Uterus (tissue), 4 donors: ENCODE measurements around the gene CRLF1. TPM values are rescaled to one million over a fixed set of nuclear protein-coding genes. Genes with fewer than 3 reads are reported as not detected.
A peak's percentile ranks its signal among the peaks of the same experiment; 100 is the strongest.

Experiments used
- DNase-seq, 2 donors: peaks; one replicate each; pipeline ENCODE4 v3.0.0-alpha.2; 2019 to 2020
- H3K27ac ChIP-seq, 2 donors: fragments of 200-600 bp; sonication (generic); 1 replicate in 1 of 2; 2 replicates in 1 of 2; pipeline ENCODE4 v1.5.1; 2016 to 2018
- H3K27me3 ChIP-seq, 2 donors: fragments of 200-600 bp; sonication (generic); one replicate each; pipeline ENCODE4 v1.5.1; 2018 to 2019; ENCODE audit warnings: control low read depth in 1 of 2
- H3K36me3 ChIP-seq, 2 donors: fragments of 200-600 bp; sonication (generic); one replicate each; pipeline ENCODE4 v1.5.1; 2019; ENCODE audit warnings: control low read depth in 1 of 2
- H3K4me1 ChIP-seq, 2 donors: fragments of 200-600 bp; sonication (generic); one replicate each; pipeline ENCODE4 v1.5.1; 2018 to 2019; ENCODE audit warnings: control low read depth in 1 of 2
- H3K4me3 ChIP-seq, 2 donors: fragments of 200-600 bp; sonication (generic); 1 replicate in 1 of 2; 2 replicates in 1 of 2; pipeline ENCODE4 v1.5.1; 2018 to 2019; ENCODE audit warnings: mild to moderate bottlenecking in 1 of 2
- H3K9me3 ChIP-seq, 2 donors: fragments of 200-600 bp; sonication (generic); one replicate each; pipeline ENCODE4 v1.5.1; 2019; ENCODE audit warnings: control low read depth in 1 of 2
- CTCF ChIP-seq, 4 experiments: fragments of 200-600 bp in 2 of 4; fragments of 450-650 bp in 2 of 4; sonication (generic) in 2 of 4; IDR thresholded peaks; one replicate each; pipeline ENCODE4 v1.5.1; 2016 to 2019; ENCODE audit warnings: antibody characterized with exemption in 4 of 4, mild to moderate bottlenecking in 2 of 4, moderate library complexity in 1 of 4
- POLR2A ChIP-seq, 2 donors: fragments of 450-650 bp; IDR thresholded peaks; one replicate each; pipeline ENCODE4 v1.6.1; 2016; ENCODE audit warnings: antibody characterized with exemption in 2 of 2, mild to moderate bottlenecking in 1 of 2, moderate library complexity in 1 of 2
- intact Hi-C: fragments of 100-400 bp; cut with DNase I; formaldehyde crosslinking; loops from one replicate; pipeline ENCODE4 v1.15.1; 2023; ENCODE audit warnings: low total_unique reads
- total RNA-seq, 4 donors: library from RNA; depleted of rRNA in 3 of 4; stranded (reverse); fragments of >200 nt in 3 of 4; gene quantifications; one replicate each; pipeline versions ENCODE4 v1.1.0 to v1.2.4, GENCODE V29; 2014 to 2023
- donor health status: DM: yes; HTN: yes; CAD: no.

The CRLF1 gene
- under 1 TPM in 3 of 4 donors, not detected in 1; 0.26 to 0.69 (median 0.67) TPM for total RNA-seq

- peaks cover 0 to 21% of the 10 kb centered on the region in 2 donors for H3K4me1 ChIP-seq
- TF ChIP-seq CTCF (IDR thresholded peaks at IDR 0.05) (no peak), POLR2A (IDR thresholded peaks at IDR 0.05) (no peak)
- H3K27ac ChIP-seq, result no peak within 1 kb of the TSS
- no peaks in the 10 kb centered on the region for H3K36me3 ChIP-seq
- no peaks in the 10 kb centered on the region for H3K9me3 ChIP-seq
- peaks cover 42 to 47% of the 10 kb centered on the region in 2 donors for H3K27me3 ChIP-seq
- intact Hi-C loops, result no loop called here
- H3K4me3 ChIP-seq, result no peak within 1 kb of the TSS
- DNase-seq, result no peak
These were observed at the start of gene CRLF1 for GRCh38 chr19:18606281-18607225. TSS of gene CRLF1 (minus strand) at chr19:18606799. CDS start at chr19:18606656, 143 bp downstream.

- H3K27ac ChIP-seq, result no peak overlapping the region
These were observed 48.7 kb upstream of the CRLF1 start for GRCh38 chr19:18655173-18655844.

GRCh38 chr19:18654469-18654868 is 47.9 kb upstream of the CRLF1 start:
- intact Hi-C loops, result no loop called here

More at GRCh38 chr19:18655173-18655844, 48.7 kb upstream of the CRLF1 start:
- TF ChIP-seq POLR2A (IDR thresholded peaks at IDR 0.05) (no peak), CTCF (IDR thresholded peaks at IDR 0.05) (no peak)
- H3K4me3 ChIP-seq, result no peak overlapping the region
- no peaks in the 10 kb centered on the region for H3K27me3 ChIP-seq
- peaks cover 0 to 19% of the 10 kb centered on the region in 2 donors for H3K4me1 ChIP-seq
- H3K36me3 ChIP-seq, result no peaks in the 10 kb centered on the region
- H3K9me3 ChIP-seq, result no peaks in the 10 kb centered on the region
- DNase-seq, result no peak
- intact Hi-C loops, result no loop called here

GRCh38 chr19:18653853-18654252 is 47.3 kb upstream of the CRLF1 start:
- no peak for DNase-seq
- no peak overlapping the region for H3K4me3 ChIP-seq
- intact Hi-C loops, result no loop called here
- no peaks in the 10 kb centered on the region for H3K36me3 ChIP-seq
- H3K4me1 ChIP-seq, result peaks cover 0 to 8% of the 10 kb centered on the region in 2 donors
- no peaks in the 10 kb centered on the region for H3K9me3 ChIP-seq
- no peak overlapping the region for H3K27ac ChIP-seq
- H3K27me3 ChIP-seq, result no peaks in the 10 kb centered on the region
- TF ChIP-seq CTCF (IDR thresholded peaks at IDR 0.05), result no peak
- TF ChIP-seq POLR2A (IDR thresholded peaks at IDR 0.05), result no peak

More at GRCh38 chr19:18654469-18654868, 47.9 kb upstream of the CRLF1 start:
- no peaks in the 10 kb centered on the region for H3K9me3 ChIP-seq
- DNase-seq, result no peak
- peaks cover 0 to 11% of the 10 kb centered on the region in 2 donors for H3K4me1 ChIP-seq
- no peaks in the 10 kb centered on the region for H3K27me3 ChIP-seq
- H3K36me3 ChIP-seq, result no peaks in the 10 kb centered on the region
- H3K4me3 ChIP-seq, result no peak overlapping the region
- no peak overlapping the region for H3K27ac ChIP-seq
- TF ChIP-seq CTCF (IDR thresholded peaks at IDR 0.05) (no peak), POLR2A (IDR thresholded peaks at IDR 0.05) (no peak)

- TF ChIP-seq POLR2A (IDR thresholded peaks at IDR 0.05) (no peak), CTCF (IDR thresholded peaks at IDR 0.05) (no peak)
- Histone ChIP-seq H3K4me3 (no peak overlapping the region), H3K36me3 (no peaks in the 10 kb centered on the region), H3K4me1 (peaks cover 0 to 6% of the 10 kb centered on the region in 2 donors), H3K9me3 (no peaks in the 10 kb centered on the region), H3K27me3 (no peaks in the 10 kb centered on the region), H3K27ac (peak overlapping the region; percentile 83)
- intact Hi-C loops, result no loop called here
- DNase-seq, result no peak
These were observed 45.1 kb upstream of the CRLF1 start for GRCh38 chr19:18651733-18652132.
